Muscle of arm (tissue), 12 donors: Measurements from ENCODE around the gene CCDC149. TPM values are rescaled to one million over a fixed set of nuclear protein-coding genes. Genes with fewer than 3 reads are reported as not detected.

Experiments
- DNase-seq: peaks from one replicate; pipeline ENCODE4 v3.0.0-alpha.2; 2013
- polyA plus RNA-seq, 12 donors: library from polyadenylated mRNA; unstranded; fragments of 120-200 nt; gene quantifications; one replicate each; pipeline ENCODE4 v1.2.1, GENCODE V29; 2013; ENCODE audit not compliant: insufficient read length in 12 of 12

The CCDC149 gene
- polyA plus RNA-seq, 12 donors = 7.9 to 15.5 (median 11.7) TPM; not detected in 1

DNA sequence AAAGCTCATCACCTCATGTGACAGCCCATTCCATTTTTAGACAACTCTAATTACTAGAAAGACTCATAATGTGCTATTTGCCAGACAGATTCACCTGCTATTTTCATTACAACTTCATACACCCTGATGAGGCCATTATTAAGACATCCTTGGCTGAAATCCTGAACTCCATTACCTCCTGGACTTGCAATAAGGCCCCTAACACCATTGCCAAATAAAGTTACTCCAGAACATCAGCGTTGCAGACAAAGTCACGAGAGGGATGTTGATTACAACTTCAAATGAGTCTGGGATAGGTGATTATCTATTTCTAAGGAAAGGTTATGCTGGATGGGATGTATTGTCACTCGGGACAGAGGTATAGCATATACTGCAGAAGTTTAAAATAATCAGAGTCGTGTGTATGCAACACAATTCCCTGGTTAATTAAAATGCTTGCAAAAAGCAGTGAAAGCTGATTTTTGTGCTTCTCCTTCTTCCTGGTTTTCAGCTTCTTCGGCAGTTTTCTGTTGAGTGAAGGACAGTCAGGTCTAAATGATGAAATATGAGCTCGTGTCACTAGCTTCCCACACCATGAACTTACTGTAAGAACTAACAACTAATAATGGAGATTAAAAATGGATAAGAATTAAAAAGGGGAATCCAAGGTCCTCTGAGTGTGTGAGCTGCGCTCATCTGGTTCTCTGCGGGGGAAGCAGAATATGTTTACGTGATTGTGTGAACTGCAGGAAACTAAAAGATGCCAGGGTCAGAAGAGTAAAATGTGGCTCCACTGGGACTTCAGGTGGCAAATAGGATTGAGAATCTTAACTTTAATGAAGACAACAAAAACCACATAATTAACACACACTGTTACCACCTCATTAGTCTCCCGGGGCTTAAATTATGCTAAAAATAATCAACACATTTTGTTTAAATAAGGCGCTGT, 135.0 kb downstream of the CCDC149 start:
- no peak for DNase-seq

DNA sequence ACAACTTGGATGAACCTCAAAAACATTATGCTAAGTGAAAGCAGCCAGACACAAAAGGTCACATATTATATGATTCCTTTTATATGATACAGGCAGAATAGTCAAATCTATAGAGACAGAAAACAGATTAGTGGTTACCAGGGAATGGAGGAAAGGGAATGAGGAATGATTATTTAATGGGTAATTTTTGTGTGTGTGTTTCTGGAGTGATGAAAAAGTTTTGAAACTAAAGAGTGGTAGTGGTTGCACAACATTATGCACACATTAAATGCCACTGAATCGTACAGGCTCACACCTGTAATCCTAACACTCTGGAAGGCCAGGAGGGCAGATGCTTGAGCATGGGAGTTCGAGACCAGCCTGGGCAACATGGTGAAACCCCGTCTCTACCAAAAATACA, 137.1 kb downstream of the CCDC149 start:
- DNase-seq = no peak

DNA sequence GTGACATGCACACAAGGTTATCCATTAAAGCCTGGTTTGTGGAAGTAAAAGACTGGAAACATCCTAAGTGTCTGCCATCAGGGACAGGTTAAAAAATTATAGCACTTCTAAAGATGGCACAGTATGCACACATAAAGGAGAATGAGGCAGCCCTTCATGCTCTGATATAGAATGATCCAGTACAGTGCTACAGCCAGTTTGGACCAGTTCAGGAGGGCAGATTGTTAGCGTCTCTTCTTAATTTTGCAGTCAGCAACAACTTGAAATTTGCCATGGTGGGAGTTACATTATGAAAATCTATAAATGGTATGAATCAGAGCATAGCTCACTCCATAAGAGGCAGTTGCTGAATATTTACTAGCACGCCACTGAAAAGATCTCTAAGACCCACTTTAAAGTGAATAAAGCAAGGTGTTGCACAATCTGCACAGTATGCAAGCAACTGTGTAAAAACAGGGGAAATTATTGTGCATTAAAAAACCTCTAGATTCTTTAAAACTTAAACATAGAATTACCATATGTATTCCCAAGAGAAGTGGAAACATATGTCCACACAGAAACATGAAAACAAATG, 137.7 kb downstream of the CCDC149 start:
- DNase-seq = no peak

DNA sequence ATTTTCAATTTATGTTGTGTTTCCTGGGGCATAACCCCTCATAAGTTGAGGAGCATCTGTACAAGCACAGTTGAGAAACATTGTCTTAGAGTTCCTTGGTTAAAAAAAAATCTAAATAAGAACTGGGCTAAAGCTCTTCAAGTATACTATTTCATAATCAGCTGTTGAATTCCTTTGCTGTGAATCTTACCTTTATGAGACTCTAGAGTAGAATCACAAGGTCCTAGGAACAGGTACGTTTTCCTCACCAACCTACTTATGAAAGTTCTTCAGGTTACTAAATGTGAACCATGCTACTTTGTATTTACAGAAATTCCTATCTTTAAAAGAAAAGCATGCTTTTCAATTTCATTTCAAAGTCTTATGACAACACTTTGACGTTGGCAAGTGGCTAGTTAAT, 138.4 kb downstream of the CCDC149 start:
- DNase-seq = no peak

DNA sequence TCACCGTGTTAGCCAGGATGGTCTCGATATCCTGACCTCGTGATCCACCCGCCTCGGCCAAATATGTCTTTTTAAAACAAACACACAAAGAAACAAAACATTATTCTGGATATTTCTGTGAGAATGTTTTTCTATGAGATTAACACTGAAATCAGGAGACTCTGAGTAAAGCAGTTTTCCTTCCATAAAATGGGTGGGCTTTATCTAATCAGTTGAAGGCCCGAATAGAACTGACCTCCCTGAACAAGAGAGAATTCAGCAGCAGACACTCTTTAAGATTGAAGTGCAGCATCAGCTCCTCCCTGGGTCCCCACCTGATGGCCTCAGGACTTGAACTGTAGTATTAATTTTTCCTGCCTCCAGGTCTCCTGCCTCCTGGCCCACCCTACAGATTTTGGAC, 139.9 kb downstream of the CCDC149 start:
- no peak for DNase-seq

DNA sequence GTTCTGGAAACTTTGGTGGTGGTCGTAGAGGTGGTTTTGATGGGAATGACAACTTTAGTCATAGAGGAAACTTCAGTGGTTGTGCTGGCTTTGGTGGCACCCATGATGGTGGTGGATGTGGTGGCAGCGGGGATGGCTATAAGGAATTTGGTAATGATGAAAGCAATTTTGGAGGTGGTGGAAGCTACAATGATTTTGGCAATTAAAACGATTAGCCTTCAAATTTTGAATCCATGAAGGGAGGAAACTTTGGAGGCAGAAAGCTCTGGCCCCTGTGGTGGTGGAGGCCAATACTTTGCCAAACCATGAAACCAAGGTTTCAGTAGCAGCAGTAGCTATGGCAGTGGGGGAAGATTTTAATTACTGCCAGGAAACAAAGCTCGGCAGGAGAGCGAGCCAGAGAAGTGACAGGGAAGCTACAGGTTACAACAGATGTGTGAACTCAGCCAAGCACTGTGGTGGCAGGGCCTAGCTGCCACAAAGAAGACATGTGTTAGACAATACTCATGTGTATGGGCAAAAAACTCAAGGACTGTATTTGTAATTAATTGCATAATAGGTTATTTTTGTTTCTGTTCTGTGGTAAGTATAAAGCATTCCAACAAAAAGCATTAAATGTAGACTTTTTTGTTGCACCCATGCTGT, 140.7 kb downstream of the CCDC149 start:
- DNase-seq = no peak

DNA sequence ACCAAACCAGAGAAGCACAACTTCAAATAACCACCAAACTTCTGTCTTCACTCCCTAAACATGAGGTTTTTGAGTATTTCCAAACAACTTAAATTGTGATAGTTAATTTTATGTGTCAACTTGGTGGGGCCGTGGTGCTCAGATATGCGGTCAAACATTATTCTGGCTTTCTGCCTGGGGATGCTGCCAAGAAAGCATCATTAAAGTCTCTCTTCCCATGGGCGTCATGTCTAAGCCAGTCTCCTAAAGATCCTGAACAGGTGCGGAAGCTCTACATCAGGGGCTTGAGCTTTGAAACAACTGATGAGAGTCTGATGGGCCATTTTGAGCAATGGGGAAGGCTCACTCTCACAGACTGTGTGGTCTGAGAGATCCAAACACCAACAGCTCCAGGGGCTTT, 141.6 kb downstream of the CCDC149 start:
- DNase-seq = no peak

DNA sequence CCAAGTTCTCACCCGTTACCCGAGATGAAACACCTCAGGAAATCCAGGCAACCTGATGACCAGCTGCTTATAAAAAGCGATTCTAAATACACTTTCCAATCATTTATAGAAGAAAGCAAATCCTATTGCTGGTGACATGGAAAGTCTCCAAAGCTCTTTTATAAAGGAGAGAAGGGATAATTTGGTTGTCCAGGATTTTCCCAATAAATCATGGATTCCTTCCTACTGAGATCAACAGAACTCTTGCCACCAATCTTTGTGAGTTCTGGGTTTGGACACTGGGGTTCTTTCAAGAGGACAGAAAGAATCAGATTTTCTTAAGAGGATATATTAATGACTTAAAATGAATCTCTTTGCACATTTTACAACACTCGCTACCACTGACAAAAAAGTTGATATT, 142.2 kb downstream of the CCDC149 start:
- DNase-seq = no peak

DNA sequence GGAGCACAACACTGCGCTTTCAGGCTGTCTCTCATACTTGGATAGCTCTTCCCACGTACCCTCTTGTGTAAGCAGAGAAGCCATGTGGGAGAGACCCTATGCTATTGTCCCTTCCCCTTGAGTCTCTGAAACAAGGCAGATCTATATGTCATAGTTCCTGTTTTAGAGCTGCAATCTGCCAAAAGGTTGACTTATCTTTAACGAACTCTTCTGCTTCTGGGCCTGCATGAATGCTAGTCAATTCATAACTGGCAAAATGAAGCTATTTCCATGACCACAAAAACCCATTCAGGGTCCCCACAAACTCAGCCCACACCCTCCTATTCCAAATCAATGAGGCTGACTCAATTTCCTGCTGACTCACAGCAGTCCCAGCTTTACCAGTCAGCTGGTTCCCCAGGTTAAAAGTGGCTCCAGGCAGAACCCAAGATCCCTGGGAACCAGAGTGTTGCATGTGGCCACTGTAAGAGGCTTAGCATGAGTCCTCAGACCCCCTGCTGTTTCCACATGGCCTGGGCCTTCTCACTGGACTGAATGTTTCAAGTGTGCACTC, 142.7 kb downstream of the CCDC149 start:
- DNase-seq = no peak

DNA sequence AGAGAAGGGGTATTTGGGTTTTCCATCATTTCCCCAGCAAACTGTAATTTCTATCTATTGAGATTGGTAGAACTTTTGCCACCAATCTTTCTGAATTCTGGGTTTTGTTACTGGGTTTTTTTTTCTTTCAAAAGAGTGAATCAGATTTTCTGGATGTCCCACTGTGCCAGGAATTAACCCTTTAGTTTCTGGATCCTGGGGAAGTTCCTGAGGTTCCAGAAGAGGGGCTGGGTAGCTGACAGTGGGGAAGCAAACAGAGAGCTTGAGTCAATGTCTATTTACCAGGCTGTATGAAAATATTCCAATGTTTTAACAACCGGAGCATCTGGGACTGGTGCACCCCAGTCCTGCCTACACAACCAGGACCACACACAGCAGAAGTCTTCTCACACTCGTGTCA, 143.3 kb downstream of the CCDC149 start:
- DNase-seq = no peak

DNA sequence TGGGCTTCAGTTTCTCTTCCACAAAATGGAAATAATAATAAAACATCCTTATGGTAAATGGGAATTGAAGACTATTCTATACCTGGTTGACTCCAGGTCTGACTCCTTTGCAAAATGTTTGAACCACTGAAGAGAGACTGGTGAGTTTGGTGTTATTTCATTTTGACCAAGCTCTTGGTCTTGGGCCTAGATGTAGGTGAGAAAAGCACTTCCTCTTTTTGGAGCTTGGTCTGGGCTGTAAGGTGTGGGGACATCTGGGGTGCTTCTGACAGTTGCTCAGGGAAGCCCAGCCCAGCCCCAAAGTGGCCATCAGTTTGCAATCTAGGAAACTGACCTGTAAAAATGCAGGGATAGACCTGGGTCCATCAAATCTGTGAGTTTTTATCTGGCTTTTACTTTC, 144.2 kb downstream of the CCDC149 start:
- DNase-seq = no peak

DNA sequence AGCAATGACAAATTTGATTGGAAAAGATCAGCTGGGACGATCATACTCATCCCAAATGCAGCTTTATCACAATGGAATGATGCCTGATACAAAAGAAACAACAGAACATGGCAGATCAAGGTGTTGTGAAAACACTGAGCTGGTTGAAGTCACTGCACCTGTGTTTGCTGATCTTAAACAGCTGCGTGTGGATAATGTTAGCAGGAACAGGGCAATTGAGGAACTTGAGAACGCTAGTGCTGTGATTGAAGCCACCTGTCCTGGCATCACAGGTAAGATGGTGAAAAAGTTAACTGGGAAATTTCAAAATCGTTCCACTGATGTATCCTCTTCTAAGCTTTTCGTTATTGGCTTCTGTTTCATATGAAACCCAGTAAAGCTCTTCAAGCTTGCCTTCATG, 144.8 kb downstream of the CCDC149 start:
- no peak for DNase-seq

DNA sequence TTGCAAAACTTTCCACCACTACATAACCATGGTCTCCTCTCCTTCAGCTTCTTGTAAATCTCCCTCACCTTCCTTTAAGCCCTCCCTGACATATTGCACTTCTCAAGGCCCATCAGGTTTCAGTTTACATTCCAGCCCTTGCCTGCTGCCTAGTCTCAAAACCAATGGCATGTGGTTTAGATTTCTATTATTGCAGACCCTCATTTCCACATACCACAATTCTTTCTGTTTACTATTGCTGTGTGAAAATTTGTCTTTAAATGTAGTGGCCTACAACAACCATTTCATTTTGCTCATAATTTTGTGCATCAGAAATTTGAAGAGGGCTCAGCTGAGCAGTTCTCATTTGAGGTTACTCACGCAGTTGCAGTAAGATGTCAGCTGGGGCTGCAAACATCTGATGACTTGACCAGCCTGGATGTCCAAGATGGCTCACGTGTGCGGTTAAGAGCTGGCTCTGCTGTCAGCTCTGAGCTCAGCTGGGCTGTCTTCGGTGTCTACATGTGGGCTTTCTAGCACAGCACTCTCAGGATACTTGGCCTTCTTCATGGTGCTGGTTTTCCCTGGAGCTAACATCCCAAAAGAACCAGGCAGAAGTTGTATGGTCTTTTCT, 147.4 kb downstream of the CCDC149 start:
- no peak for DNase-seq

DNA sequence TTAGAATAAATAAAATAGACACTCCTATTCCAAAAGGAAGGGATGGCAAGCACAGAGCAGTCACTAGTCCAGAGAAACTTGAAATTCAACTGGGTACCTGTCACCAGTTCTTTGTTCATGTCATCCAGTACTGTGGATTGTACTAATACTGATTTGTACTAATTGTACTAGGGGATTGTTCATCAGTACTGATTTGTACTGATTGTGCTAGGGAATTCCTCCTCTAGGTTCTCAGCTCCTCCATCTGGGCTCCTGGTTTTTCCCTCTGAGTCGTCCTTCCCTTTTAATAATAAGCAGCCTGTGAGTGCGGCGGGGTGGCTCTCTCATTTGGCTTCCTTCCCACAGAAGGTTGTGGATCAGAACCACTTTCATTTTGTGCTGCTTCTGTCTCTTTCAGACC, 148.5 kb downstream of the CCDC149 start:
- DNase-seq = no peak

DNA sequence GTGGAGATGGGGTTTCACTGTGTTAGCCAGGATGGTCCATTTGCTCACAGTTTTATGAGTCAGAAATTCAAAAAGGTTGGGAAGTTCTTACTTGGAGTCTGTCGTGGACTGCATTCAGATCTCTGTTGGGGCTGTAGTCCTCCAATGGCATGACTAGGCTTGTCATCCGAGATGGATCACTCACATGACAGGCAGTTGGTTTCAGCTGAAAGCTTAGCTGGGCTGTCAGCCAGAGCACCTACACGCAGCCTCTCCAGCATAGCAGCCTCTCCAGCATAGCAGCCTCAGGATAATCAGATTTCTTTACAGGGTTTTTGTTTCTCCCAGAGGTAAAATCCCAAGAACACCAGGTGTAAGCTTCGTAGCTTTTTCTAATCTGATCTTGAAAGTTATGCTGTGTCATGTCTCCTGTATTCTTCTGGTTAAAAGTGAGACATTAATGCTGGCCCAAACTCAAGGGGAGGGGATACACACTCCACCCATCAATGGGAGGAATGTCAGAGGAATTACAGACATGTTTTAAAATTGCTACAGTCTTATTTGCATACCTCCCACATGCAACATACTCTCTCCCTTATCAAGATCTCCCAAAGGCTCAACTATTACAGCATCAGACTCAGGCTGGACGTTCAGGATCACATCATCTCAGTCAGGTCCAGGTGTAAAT, 149.1 kb downstream of the CCDC149 start:
- no peak for DNase-seq

Other genes starting within 250 kb of the CCDC149 start
- gene SOD3, start 117.5 kb downstream of the CCDC149 start, polyA plus RNA-seq = 10 to 100 TPM in 11 of 12 donors, not detected in 1; 13.8 to 36.0 (median 19.0) TPM
- gene LGI2, start 117.9 kb upstream of the CCDC149 start, polyA plus RNA-seq = 1 to 10 TPM in 11 of 12 donors, not detected in 1; 2.1 to 7.7 (median 4.6) TPM
- 10 to 100 TPM in 6 of 12 donors, 1 to 10 TPM in 5, not detected in 1; 7.9 to 14.3 (median 10.2) TPM for gene SEPSECS, start 247.4 kb upstream of the CCDC149 start, polyA plus RNA-seq